MM.1S (cell line): Measurements from ENCODE around the gene GPD1.

Source experiments
- DNase-seq: peaks from one replicate; pipeline ENCODE4 v3.0.0-alpha.2; 2015
- H2AFZ ChIP-seq: fragments of 300-600 bp; sonication (generic); 2 replicates; pipeline ENCODE4 v1.6.0; 2016; ENCODE audit warnings: antibody characterized with exemption, low read length
- H3F3A ChIP-seq: fragments of 300-600 bp; sonication (generic); 2 replicates; pipeline ENCODE4 v1.6.1; 2016; ENCODE audit warnings: mild to moderate bottlenecking, antibody characterized with exemption, low read length, moderate library complexity, mixed read lengths; ENCODE audit not compliant: insufficient read depth
- H3K27ac ChIP-seq: fragments of 300-600 bp; sonication (generic); 2 replicates; pipeline ENCODE4 v1.5.1; 2016; ENCODE audit warnings: mild to moderate bottlenecking, low read length
- H3K27me3 ChIP-seq: fragments of 300-600 bp; sonication (generic); replicated peaks from 2 replicates; pipeline ENCODE4 v1.6.0; 2016; ENCODE audit warnings: low read length; ENCODE audit not compliant: insufficient read depth
- H3K36me3 ChIP-seq: fragments of 300-600 bp; sonication (generic); replicated peaks from 2 replicates; pipeline ENCODE4 v1.6.1; 2016; ENCODE audit warnings: mild to moderate bottlenecking, low read length, mixed read lengths; ENCODE audit not compliant: insufficient read depth
- H3K4me1 ChIP-seq: fragments of 300-600 bp; sonication (generic); 2 replicates; pipeline ENCODE4 v1.6.1; 2016; ENCODE audit warnings: low read length, mixed read lengths
- H3K4me2 ChIP-seq: fragments of 300-600 bp; sonication (generic); 2 replicates; pipeline ENCODE4 v1.6.0; 2016; ENCODE audit warnings: low read depth, low read length
- H3K4me3 ChIP-seq: fragments of 300-600 bp; sonication (generic); 2 replicates; pipeline ENCODE4 v1.5.1; 2016; ENCODE audit warnings: low read length, mixed read lengths
- H3K79me2 ChIP-seq: fragments of 300-600 bp; sonication (generic); 2 replicates; pipeline ENCODE4 v1.6.1; 2016; ENCODE audit warnings: mixed run types, low read length, mixed read lengths
- H3K9ac ChIP-seq: fragments of 300-600 bp; sonication (generic); 2 replicates; pipeline ENCODE4 v1.6.1; 2016; ENCODE audit warnings: low read length, mixed read lengths
- H3K9me2 ChIP-seq: fragments of 300-600 bp; sonication (generic); replicated peaks from 2 replicates; pipeline ENCODE4 v1.6.1; 2016; ENCODE audit warnings: mild to moderate bottlenecking, low read length, mixed read lengths; ENCODE audit not compliant: insufficient read depth
- H3K9me3 ChIP-seq: fragments of 300-600 bp; sonication (generic); replicated peaks from 2 replicates; pipeline ENCODE4 v1.6.1; 2016; ENCODE audit warnings: mild to moderate bottlenecking, low read length, mixed read lengths; ENCODE audit not compliant: insufficient read depth
- H4K20me1 ChIP-seq: fragments of 300-600 bp; sonication (generic); 2 replicates; pipeline ENCODE4 v1.6.1; 2016; ENCODE audit warnings: mild to moderate bottlenecking, low read length, moderate library complexity, mixed read lengths; ENCODE audit not compliant: insufficient read depth
- CTCF ChIP-seq: fragments of 300-600 bp; sonication (generic); IDR thresholded peaks from 2 replicates; pipeline ENCODE4 v1.5.1; 2016; ENCODE audit warnings: antibody characterized with exemption, low read length, mixed read lengths
- EZH2 ChIP-seq: fragments of 300-600 bp; sonication (generic); optimal IDR thresholded peaks from 2 replicates; pipeline ENCODE3; 2017; ENCODE audit warnings: low read depth, mild to moderate bottlenecking, antibody characterized with exemption, low read length, mixed read lengths
- EZH2phosphoT487 ChIP-seq: fragments of 300-600 bp; sonication (generic); IDR thresholded peaks from 2 replicates; pipeline ENCODE4 v1.6.1; 2018; ENCODE audit warnings: antibody characterized with exemption, low read length

The GPD1 gene

DNA sequence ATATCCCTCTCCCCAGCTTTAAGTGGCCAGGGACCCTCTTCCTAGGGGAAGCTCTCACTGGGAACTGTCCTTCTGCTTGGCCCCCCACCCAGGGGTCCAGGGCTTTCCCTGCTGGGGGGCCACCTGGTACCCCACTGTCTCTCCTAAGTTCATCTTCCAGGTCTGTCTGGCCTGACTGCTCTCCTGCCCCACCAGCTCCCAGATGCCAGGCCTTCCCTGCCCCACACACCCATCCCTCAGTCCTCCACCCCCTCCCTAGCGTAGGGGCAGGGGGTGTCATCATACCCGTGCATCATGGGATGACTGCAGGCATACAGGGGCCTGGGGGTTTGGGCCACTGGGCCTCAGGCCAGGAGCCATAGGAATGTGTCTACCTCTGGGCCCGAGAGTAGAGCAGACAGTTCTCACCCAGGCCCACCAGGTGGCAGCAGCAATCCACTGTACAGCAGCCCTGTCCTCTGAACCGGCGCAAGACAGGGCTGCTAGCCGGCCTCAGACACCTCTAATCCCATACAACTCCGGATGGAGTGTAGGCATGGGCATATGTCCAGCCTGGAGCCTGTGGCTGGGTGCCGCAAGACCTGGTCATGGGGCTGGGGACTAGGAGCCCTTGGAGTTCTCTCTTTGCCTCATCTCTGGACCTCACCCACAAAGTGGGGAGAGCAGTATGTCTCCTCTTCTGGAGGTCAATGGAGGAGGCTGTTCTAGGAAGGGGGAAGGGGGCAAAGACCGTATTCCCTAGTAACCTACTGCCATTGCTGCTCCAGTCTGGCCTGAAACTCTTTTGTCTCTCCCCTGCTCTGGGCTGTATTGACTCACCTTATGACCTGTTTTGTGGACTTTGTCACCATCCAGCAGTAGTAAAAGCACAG lies 28.6 kb upstream of the GPD1 start:
- H3K27ac ChIP-seq: no peak overlapping the region
- H3K36me3 ChIP-seq: no peaks in the 10 kb centered on the region
- H3K4me2 ChIP-seq: peak overlapping the region; percentile 32; the same call in 1 of the 2 replicates
- H3K9ac ChIP-seq: no peak overlapping the region
- H3K4me3 ChIP-seq: no peak overlapping the region
- H3K79me2 ChIP-seq: no peaks in the 10 kb centered on the region
- peak; percentile 78 for DNase-seq
- H3K9me2 ChIP-seq: no peaks in the 10 kb centered on the region
- H3K9me3 ChIP-seq: no peaks in the 10 kb centered on the region
- no peaks in the 10 kb centered on the region for H4K20me1 ChIP-seq
- no peak overlapping the region for H2AFZ ChIP-seq
- TF ChIP-seq CTCF: peak; percentile 90
- TF ChIP-seq EZH2: no peak
- no peaks in the 10 kb centered on the region for H3F3A ChIP-seq
- no peaks in the 10 kb centered on the region for H3K27me3 ChIP-seq
- no peaks in the 10 kb centered on the region for H3K4me1 ChIP-seq

DNA sequence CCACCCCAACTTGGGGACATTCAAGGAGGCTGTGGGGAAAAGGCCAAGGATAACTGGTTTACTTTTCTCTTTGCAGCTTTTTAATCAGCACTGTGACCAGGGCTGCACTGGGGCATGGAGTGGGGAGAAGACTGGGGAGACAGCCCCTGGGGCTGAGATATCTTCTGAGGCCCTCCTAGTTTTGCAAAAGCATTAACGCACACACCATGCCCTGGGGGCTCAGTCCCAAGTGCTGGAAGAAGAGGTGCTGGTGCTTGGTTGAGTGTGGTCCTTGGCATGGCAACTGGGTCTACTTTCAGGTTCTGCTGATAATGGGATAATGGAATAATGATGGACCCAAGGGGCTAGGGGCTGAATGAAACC lies 28.0 kb upstream of the GPD1 start:
- Histone ChIP-seq H3K4me3 (no peak overlapping the region), H4K20me1 (no peaks in the 10 kb centered on the region), H3K9me3 (no peaks in the 10 kb centered on the region), H2AFZ (no peak overlapping the region), H3K27me3 (no peaks in the 10 kb centered on the region), H3K79me2 (no peaks in the 10 kb centered on the region), H3K9me2 (no peaks in the 10 kb centered on the region), H3K36me3 (no peaks in the 10 kb centered on the region), H3K9ac (no peak overlapping the region), H3F3A (no peaks in the 10 kb centered on the region), H3K27ac (no peak overlapping the region), H3K4me2 (no peak overlapping the region), H3K4me1 (no peaks in the 10 kb centered on the region)
- no peak for TF ChIP-seq EZH2
- no peak for TF ChIP-seq CTCF
- no peak for TF ChIP-seq EZH2phosphoT487
- no peak for DNase-seq

DNA sequence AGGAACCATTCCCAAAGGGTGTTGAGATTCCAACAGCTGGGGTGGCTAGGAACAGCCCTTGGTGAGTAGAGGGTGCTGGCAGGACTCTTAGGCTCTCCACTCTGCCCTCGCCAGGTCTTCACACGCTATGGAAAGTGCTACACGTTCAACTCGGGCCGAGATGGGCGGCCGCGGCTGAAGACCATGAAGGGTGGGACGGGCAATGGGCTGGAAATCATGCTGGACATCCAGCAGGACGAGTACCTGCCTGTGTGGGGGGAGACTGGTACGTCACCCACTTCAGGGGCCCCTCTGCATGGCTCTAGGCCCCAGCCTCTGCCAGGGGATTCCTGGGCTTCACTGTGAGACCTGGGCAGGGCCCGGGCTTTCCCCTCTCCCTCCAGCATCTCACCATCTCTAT lies 26.7 kb upstream of the GPD1 start:
- no peaks in the 10 kb centered on the region for H3K27me3 ChIP-seq
- H4K20me1 ChIP-seq: no peaks in the 10 kb centered on the region
- no peaks in the 10 kb centered on the region for H3K36me3 ChIP-seq
- H3K9ac ChIP-seq: no peak overlapping the region
- H3K9me3 ChIP-seq: no peaks in the 10 kb centered on the region
- H3K9me2 ChIP-seq: no peaks in the 10 kb centered on the region
- H3K4me2 ChIP-seq: no peak overlapping the region
- no peaks in the 10 kb centered on the region for H3F3A ChIP-seq
- no peak overlapping the region for H3K4me3 ChIP-seq
- no peak for TF ChIP-seq CTCF
- no peak for TF ChIP-seq EZH2
- no peak for TF ChIP-seq EZH2phosphoT487
- H2AFZ ChIP-seq: no peak overlapping the region
- H3K27ac ChIP-seq: no peak overlapping the region
- no peak for DNase-seq
- H3K4me1 ChIP-seq: no peaks in the 10 kb centered on the region
- no peaks in the 10 kb centered on the region for H3K79me2 ChIP-seq
